IMR-90 (cell line): ENCODE data around the gene COL5A2. TPM values are rescaled to one million over a fixed set of nuclear protein-coding genes. Genes with fewer than 3 reads are reported as not detected.
A peak's percentile ranks its signal among the peaks of the same experiment; 100 is the strongest.

Experiments used
- ATAC-seq: fragments of 200-7000 bp; cut with Tn5 transposase; 2 replicates; pipeline ENCODE4 v1.9.1; 2020; ENCODE audit warnings: low read depth, mild to moderate bottlenecking, moderate library complexity
- BruUV-seq: library from RNA; stranded (reverse); fragments of 400-500 nt; replicated peaks from 2 replicates; lab custom pipeline; 2021; lab: Mats Ljungman, UMichigan
- CTCF ChIA-PET: fragments of 300-600 bp; formaldehyde crosslinking; extraction: SDS; loops from one replicate; lab custom pipeline; 2021; ENCODE audit warnings: antibody characterized with exemption; lab: Yijun Ruan, JAX
- POLR2A ChIA-PET: fragments of 300-600 bp; sonication (Branson Sonifier 250); formaldehyde crosslinking; loops from one replicate; lab custom pipeline; 2022; ENCODE audit warnings: antibody characterized with exemption; ENCODE audit not compliant: unreplicated experiment; lab: Charles Lee
- DNase-seq: peaks from one replicate; pipeline ENCODE4 v3.0.0; 2013
- H2AFZ ChIP-seq: replicated peaks from 2 replicates; pipeline ENCODE3; 2013; ENCODE audit warnings: low read length, mild to moderate bottlenecking; ENCODE audit not compliant: poor library complexity
- H2AK5ac ChIP-seq: 2 replicates; pipeline ENCODE4 v1.6.1; 2013; ENCODE audit warnings: low read depth, low read length, inconsistent platforms
- H2AK9ac ChIP-seq: replicated peaks from 2 replicates; pipeline ENCODE3; 2013; ENCODE audit warnings: mild to moderate bottlenecking, low read depth, low read length, moderate library complexity; ENCODE audit not compliant: poor library complexity
- H2BK120ac ChIP-seq: 2 replicates; pipeline ENCODE4 v1.6.1; 2013; ENCODE audit warnings: low read depth, low read length, inconsistent platforms
- H2BK15ac ChIP-seq: 3 replicates; pipeline ENCODE4 v1.6.1; 2013; ENCODE audit warnings: low read depth, low read length, inconsistent platforms
- H2BK20ac ChIP-seq: 2 replicates; pipeline ENCODE4 v1.6.1; 2013; ENCODE audit warnings: low read depth, mild to moderate bottlenecking, inconsistent platforms, low read length, moderate library complexity
- H2BK5ac ChIP-seq: 2 replicates; pipeline ENCODE4 v1.6.1; 2013; ENCODE audit warnings: mild to moderate bottlenecking, low read depth, low read length, inconsistent platforms; ENCODE audit not compliant: poor library complexity, severe bottlenecking
- H3K14ac ChIP-seq: replicated peaks from 2 replicates; pipeline ENCODE4 v1.6.1; 2013; ENCODE audit warnings: low read depth, low read length, inconsistent platforms
- H3K18ac ChIP-seq: 2 replicates; pipeline ENCODE4 v1.6.1; 2013; ENCODE audit warnings: low read depth, low read length, control low read depth
- H3K23ac ChIP-seq: 2 replicates; pipeline ENCODE4 v1.6.1; 2013; ENCODE audit warnings: low read depth, low read length, inconsistent platforms
- H3K27ac ChIP-seq: 2 replicates; pipeline ENCODE4 v1.5.1; 2013; ENCODE audit warnings: mild to moderate bottlenecking, control low read depth, low read length; ENCODE audit not compliant: insufficient read depth
- H3K27me3 ChIP-seq: 2 replicates; pipeline ENCODE4 v1.6.1; 2013; ENCODE audit warnings: low read length; ENCODE audit not compliant: control insufficient read depth, insufficient read depth
- H3K36me3 ChIP-seq: 2 replicates; pipeline ENCODE4 v1.6.1; 2013; ENCODE audit warnings: low read length, mixed read lengths; ENCODE audit not compliant: control insufficient read depth, insufficient read depth
- H3K4ac ChIP-seq: 2 replicates; pipeline ENCODE4 v1.6.1; 2013; ENCODE audit warnings: low read depth, low read length, inconsistent platforms
- H3K4me1 ChIP-seq: 2 replicates; pipeline ENCODE4 v1.6.1; 2013; ENCODE audit warnings: low read length, mixed read lengths; ENCODE audit not compliant: control insufficient read depth, insufficient read depth
- H3K4me2 ChIP-seq: 2 replicates; pipeline ENCODE4 v1.6.1; 2013; ENCODE audit warnings: low read depth, mild to moderate bottlenecking, control low read depth, low read length, moderate library complexity
- H3K4me3 ChIP-seq: 2 replicates; pipeline ENCODE4 v1.5.1; 2013; ENCODE audit warnings: low read depth, mild to moderate bottlenecking, control low read depth, low read length, moderate library complexity; ENCODE audit not compliant: insufficient read depth
- H3K56ac ChIP-seq: 2 replicates; pipeline ENCODE4 v1.6.1; 2013; ENCODE audit warnings: low read length, inconsistent platforms; ENCODE audit not compliant: insufficient read depth; ENCODE audit errors: extremely low read depth
- H3K79me1 ChIP-seq, 2 experiments: 2 replicates each; pipeline ENCODE4 v1.6.1; 2013; ENCODE audit warnings: low read length in 2 of 2, inconsistent platforms in 1 of 2, low read depth in 1 of 2
- H3K9ac ChIP-seq: 2 replicates; pipeline ENCODE4 v1.6.1; 2013; ENCODE audit warnings: low read depth, low read length, control low read depth
- H3K9me1 ChIP-seq: 2 replicates; pipeline ENCODE4 v1.6.1; 2013; ENCODE audit warnings: low read length, inconsistent platforms; ENCODE audit not compliant: insufficient read depth
- H3K9me3 ChIP-seq: 2 replicates; pipeline ENCODE4 v1.6.1; 2013; ENCODE audit warnings: low read length; ENCODE audit not compliant: control insufficient read depth, insufficient read depth
- H4K20me1 ChIP-seq: 2 replicates; pipeline ENCODE4 v1.6.1; 2013; ENCODE audit warnings: low read length, inconsistent platforms; ENCODE audit not compliant: insufficient read depth
- H4K5ac ChIP-seq: 2 replicates; pipeline ENCODE4 v1.6.1; 2013; ENCODE audit warnings: mild to moderate bottlenecking, low read depth, low read length, control low read depth
- H4K8ac ChIP-seq, 2 experiments: 2 replicates each; pipeline ENCODE4 v1.6.1; 2013; ENCODE audit warnings: low read depth in 2 of 2, low read length in 2 of 2, control low read depth in 1 of 2, inconsistent platforms in 1 of 2
- H4K91ac ChIP-seq: 2 replicates; pipeline ENCODE4 v1.6.1; 2013; ENCODE audit warnings: low read depth, low read length, inconsistent platforms; ENCODE audit not compliant: insufficient read depth
- CEBPB ChIP-seq: IDR thresholded peaks from 2 replicates; pipeline ENCODE4 v1.6.1; 2012; ENCODE audit warnings: low read depth, low read length, improper control_type of control experiment
- CHD1 ChIP-seq: IDR thresholded peaks from 2 replicates; pipeline ENCODE4 v1.6.1; 2012; ENCODE audit warnings: low read depth, low read length, improper control_type of control experiment
- CTCF ChIP-seq: conservative IDR thresholded peaks from 2 replicates; pipeline ENCODE4 v1.5.1; 2012; ENCODE audit warnings: mild to moderate bottlenecking, low read depth, low read length, improper control_type of control experiment
- MAFK ChIP-seq: IDR thresholded peaks from 2 replicates; pipeline ENCODE4 v1.6.1; 2012; ENCODE audit warnings: low read depth, low read length, improper control_type of control experiment
- NFE2L2 ChIP-seq: fragments of 150-350 bp; IDR thresholded peaks from 2 replicates; pipeline ENCODE4 v1.6.1; 2016; ENCODE audit warnings: low read depth, mild to moderate bottlenecking, low read length
- USF2 ChIP-seq: fragments of 150-350 bp; IDR thresholded peaks from 2 replicates; pipeline ENCODE4 v1.6.1; 2017; ENCODE audit warnings: mild to moderate bottlenecking, antibody characterized with exemption, low read length, low read depth
- WGBS, 2 experiments: methylation state at CpG; one replicate each; pipeline versions ENCODE4 v1.1.5 to v1.1.7; 2013; ENCODE audit warnings: missing lambda C conversion rate in 2 of 2; ENCODE audit not compliant: insufficient read length in 1 of 2; ENCODE audit errors: extremely low coverage in 2 of 2; 5-methylcytosine and 5-hydroxymethylcytosine counted together
- dilution Hi-C: fragments of 300-500 bp; cut with HindIII; formaldehyde crosslinking; loops from one replicate; pipeline ENCODE4 v1.14.3; 2018; ENCODE audit warnings: low sequenced_read_pairs; ENCODE audit not compliant: unreplicated experiment
- in situ Hi-C: fragments of 300-500 bp; cut with MboI; formaldehyde crosslinking; loops from 3 replicates; pipeline ENCODE4 v1.14.3; 2019; ENCODE audit warnings: low sequenced_read_pairs, inconsistent platforms, mixed read lengths
- intact Hi-C: fragments of 100-400 bp; cut with micrococcal nuclease; formaldehyde crosslinking; loops from 2 replicates; pipeline ENCODE4 v1.10.0; 2022
- polyA plus RNA-seq, 3 experiments: library from polyadenylated mRNA; depleted of rRNA; stranded (reverse); fragments of >200 nt; gene quantifications; 2 replicates each; pipeline ENCODE4 v1.2.3, GENCODE V29; 2012; ENCODE audit warnings: low replicate concordance in 1 of 3
- total RNA-seq: library from RNA; depleted of rRNA; stranded (reverse); fragments of >200 nt; gene quantifications from 2 replicates; pipeline ENCODE4 v1.2.3, GENCODE V29; 2012

The COL5A2 gene
- total and polyA plus RNA-seq, 2 of the 4 experiments (the other 2 are of a cell fraction) = 181 to 257 TPM

GRCh38 chr2:189050165-189050712 is 129.3 kb downstream of the COL5A2 start:
- H2BK5ac ChIP-seq = peak overlapping the region; percentile 84
- peaks cover 29 to 48% of the 10 kb centered on the region in 2 experiments for H3K79me1 ChIP-seq
- H4K91ac ChIP-seq = peak overlapping the region; percentile 41; the same call in 1 of the 2 replicates
- peak overlapping the region; percentile 60 for H3K18ac ChIP-seq
- H3K27me3 ChIP-seq = no peaks in the 10 kb centered on the region
- H3K14ac ChIP-seq = peak overlapping the region; percentile 17; the same call in 1 of the 2 replicates
- H2AK9ac ChIP-seq = no peak overlapping the region
- no peaks in the 10 kb centered on the region for H3K9me3 ChIP-seq
- intact Hi-C loops = no loop called here
- no peak for DNase-seq
- WGBS, 2 experiments = no CpG with 5 or more reads among the region's 7 CpGs
- H3K9ac ChIP-seq = peak overlapping the region; percentile 23; the same call in 1 of the 2 replicates
- ChIA-PET CTCF (interaction anchor here (0.6 kb wide), 1 partner anchor 235 kb away, joined by 3 read pairs; no protein-coding TSS in a partner anchor), POLR2A (no interaction called here)
- no peak for ATAC-seq
- dilution Hi-C loops = no loop called here
- H4K8ac ChIP-seq = peak overlapping the region in 1 of 2 experiments; percentile 45; a peak in 1 of 4 replicates
- H2BK15ac ChIP-seq = no peak overlapping the region
- H2BK20ac ChIP-seq = peak overlapping the region; percentile 3; the same call in 1 of the 2 replicates
- no peak overlapping the region for H3K23ac ChIP-seq
- BruUV-seq = no TSS peak
- peak overlapping the region; percentile 34 for H3K4ac ChIP-seq
- peak overlapping the region; percentile 56 for H2AK5ac ChIP-seq
- TF ChIP-seq CTCF (no peak), MAFK (no peak), CHD1 (no peak), USF2 (no peak), NFE2L2 (no peak), CEBPB (no peak)
- no peak overlapping the region for H2AFZ ChIP-seq
- H3K36me3 ChIP-seq = peaks cover 51% of the 10 kb centered on the region
- peak overlapping the region; percentile 41; the same call in 1 of the 2 replicates for H2BK120ac ChIP-seq
- H3K9me1 ChIP-seq = peaks cover 7% of the 10 kb centered on the region; the same call in 1 of the 2 replicates
- H3K56ac ChIP-seq = no peak overlapping the region
- no peaks in the 10 kb centered on the region for H4K20me1 ChIP-seq
- peaks cover 7% of the 10 kb centered on the region for H3K4me1 ChIP-seq
- H3K4me3 ChIP-seq = no peak overlapping the region
- H3K4me2 ChIP-seq = peak overlapping the region; percentile 49; the same call in 1 of the 2 replicates
- H4K5ac ChIP-seq = peak overlapping the region; percentile 34
- in situ Hi-C loops = no loop called here
- peak overlapping the region; percentile 92 for H3K27ac ChIP-seq
